ENCODE measurements around the gene SPATA2L.

Gene SPATA2L

GRCh38 chr16:89701425-89702406 is at the start of gene SPATA2L:
SPATA2L (minus strand) TSS chr16:89701705; CDS start chr16:89701232, 473 bp downstream.
- DNase-seq = peak; percentile 94

- no peak for DNase-seq
Measured at GRCh38 chr16:89749637-89750036, 48.1 kb upstream of the SPATA2L start.

GRCh38 chr16:89748921-89749320 is 47.4 kb upstream of the SPATA2L start:
- DNase-seq = no peak

- DNase-seq = no peak
Measured at GRCh38 chr16:89748076-89748475, 46.6 kb upstream of the SPATA2L start.

GRCh38 chr16:89746043-89746442 is 44.5 kb upstream of the SPATA2L start:
- no peak for DNase-seq

- DNase-seq = no peak
Measured at GRCh38 chr16:89744813-89745212, 43.3 kb upstream of the SPATA2L start.

- no peak for DNase-seq
Measured at GRCh38 chr16:89742948-89743347, 41.4 kb upstream of the SPATA2L start.

GRCh38 chr16:89741342-89742014 is 40.0 kb upstream of the SPATA2L start:
- DNase-seq = no peak

- no peak for DNase-seq
Measured at GRCh38 chr16:89739383-89739782, 37.9 kb upstream of the SPATA2L start.

GRCh38 chr16:89738538-89739317 is 37.2 kb upstream of the SPATA2L start:
- no peak for DNase-seq

- no peak for DNase-seq
Measured at GRCh38 chr16:89738072-89738377, 36.5 kb upstream of the SPATA2L start.

GRCh38 chr16:89737341-89738071 is 36.0 kb upstream of the SPATA2L start:
- DNase-seq = no peak

- no peak for DNase-seq
Measured at GRCh38 chr16:89736554-89736953, 35.0 kb upstream of the SPATA2L start.

GRCh38 chr16:89733792-89734191 is 32.3 kb upstream of the SPATA2L start:
- DNase-seq = no peak

GRCh38 chr16:89733322-89733721 is 31.8 kb upstream of the SPATA2L start:
- no peak for DNase-seq

- no peak for DNase-seq
Measured at GRCh38 chr16:89732918-89733242, 31.4 kb upstream of the SPATA2L start.

GRCh38 chr16:89732142-89732917 is 30.8 kb upstream of the SPATA2L start:
- DNase-seq = no peak

- no peak for DNase-seq
Measured at GRCh38 chr16:89730610-89731234, 29.2 kb upstream of the SPATA2L start.

- DNase-seq = no peak
Measured at GRCh38 chr16:89729863-89730593, 28.5 kb upstream of the SPATA2L start.

- DNase-seq = no peak
Measured at GRCh38 chr16:89729293-89729692, 27.8 kb upstream of the SPATA2L start.
